HG03520 (cell line): Measurements from ENCODE around the gene INTS6L.
A peak's percentile ranks its signal among the peaks of the same experiment; 100 is the strongest.
"Not testable (repeated sequence)": the region's sequence is repeated elsewhere in the genome, so short reads cannot be mapped to it uniquely, and the experiment has no call there.

Experiments used
- ATAC-seq: cut with Tn5 transposase; IDR thresholded peaks from one replicate; pipeline ENCODE4 v1.9.1; 2021; ENCODE audit warnings: mild to moderate bottlenecking, moderate library complexity; ENCODE audit not compliant: unreplicated experiment

The INTS6L gene

DNA sequence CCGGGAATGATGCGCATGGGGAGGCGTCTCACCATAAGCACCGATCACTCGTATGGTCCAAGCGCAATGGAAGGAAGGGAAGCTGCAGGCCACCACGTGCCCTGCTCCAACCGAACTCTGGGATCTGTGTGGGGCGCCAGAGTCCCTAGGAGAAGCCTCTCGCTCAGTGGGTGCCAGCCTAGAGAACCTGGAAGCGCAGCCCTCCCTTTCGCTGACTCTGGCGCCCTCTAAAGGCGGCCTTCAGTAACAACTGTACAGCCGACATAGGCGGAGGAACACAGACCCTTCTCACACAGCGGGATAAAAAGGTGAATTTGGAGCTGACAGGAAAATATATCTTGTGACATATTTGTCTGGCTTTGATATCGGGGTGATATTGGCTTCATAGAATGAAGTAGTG lies 76.0 kb downstream of the INTS6L start:
- peak; percentile 79 for ATAC-seq

GRCh38 chrX:135605906-135606305 lies 85.4 kb downstream of the INTS6L start:
- ATAC-seq: no peak

- ATAC-seq: not testable (repeated sequence)
Measured at GRCh38 chrX:135624408-135625204, 104.1 kb downstream of the INTS6L start.

DNA sequence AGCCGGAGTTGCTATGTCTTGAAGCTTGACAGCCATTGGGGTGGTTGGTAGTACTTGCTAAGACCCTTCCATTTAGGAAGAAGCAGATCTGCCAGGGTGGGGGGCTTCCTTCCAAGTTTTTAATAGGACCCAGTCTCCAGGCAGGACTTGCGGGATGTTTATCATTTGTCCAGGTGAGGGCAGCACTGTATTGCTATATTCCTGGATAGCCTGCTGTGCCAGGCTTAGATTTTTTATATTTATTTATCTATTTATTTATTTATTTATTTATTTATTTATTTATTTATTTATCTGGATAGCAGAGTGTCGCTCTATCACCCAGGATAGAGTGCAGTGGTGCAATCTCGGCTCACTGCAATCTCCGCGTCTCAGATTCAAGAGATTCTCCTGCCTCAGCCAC lies 105.5 kb downstream of the INTS6L start:
- ATAC-seq: no peak

DNA sequence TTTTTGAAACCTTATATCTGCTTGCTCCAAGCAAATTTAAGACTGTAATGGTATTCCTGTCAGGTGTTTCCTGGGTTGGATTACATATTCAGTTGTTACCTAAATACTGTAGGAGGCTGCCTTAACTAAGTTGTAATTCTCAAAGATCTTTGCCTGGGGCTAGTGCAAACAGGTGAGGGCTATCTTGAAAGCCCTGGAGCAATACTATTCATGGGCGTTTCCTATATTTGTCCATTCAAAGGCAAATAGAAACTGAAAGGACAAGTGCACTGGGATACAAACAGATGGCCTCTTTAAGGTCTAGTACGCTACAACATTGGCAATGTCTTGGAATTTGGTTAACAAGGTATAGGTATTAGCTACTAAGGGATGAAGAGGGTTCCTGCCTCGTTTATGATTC lies 108.9 kb downstream of the INTS6L start:
- no peak for ATAC-seq
